Activated T-helper 1 cell treated with Interleukin-2 at 50 U/mL for 16 hours (primary cell): Measurements from ENCODE around the gene CREBL2.
"Not testable (repeated sequence)": the region's sequence is repeated elsewhere in the genome, so short reads cannot be mapped to it uniquely, and the experiment has no call there.

ENCODE experiments used
- DNase-seq: peaks from one replicate; pipeline ENCODE4 v3.0.0-alpha.2; 2020; ENCODE audit warnings: low read depth

Gene CREBL2

DNA sequence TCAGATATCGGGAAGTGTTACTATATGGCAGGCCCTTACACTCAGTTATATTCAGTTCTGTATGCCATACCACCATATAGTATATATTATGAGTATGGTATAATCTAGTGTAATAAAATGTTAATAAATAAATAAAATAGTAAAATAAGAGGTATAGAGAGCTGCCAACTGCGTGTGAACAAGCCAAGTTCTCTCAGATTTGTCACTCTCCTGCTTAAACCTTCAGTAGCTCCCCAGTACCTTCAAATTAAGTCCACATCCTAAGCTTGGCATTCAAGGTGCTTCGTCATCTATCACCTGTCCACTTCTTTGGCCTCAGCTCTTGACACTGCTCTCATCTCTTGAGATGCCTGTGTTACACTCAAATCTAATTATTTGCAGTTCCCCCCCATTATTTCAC, 12.8 kb upstream of the CREBL2 start:
- DNase-seq = no peak

- no peak for DNase-seq
Observed at GRCh38 chr12:12599750-12600643, 11.7 kb upstream of the CREBL2 start.

GRCh38 chr12:12600659-12601058, 11.0 kb upstream of the CREBL2 start:
- DNase-seq = no peak

- no peak for DNase-seq
Observed at GRCh38 chr12:12604740-12605139, 6.9 kb upstream of the CREBL2 start.

DNA sequence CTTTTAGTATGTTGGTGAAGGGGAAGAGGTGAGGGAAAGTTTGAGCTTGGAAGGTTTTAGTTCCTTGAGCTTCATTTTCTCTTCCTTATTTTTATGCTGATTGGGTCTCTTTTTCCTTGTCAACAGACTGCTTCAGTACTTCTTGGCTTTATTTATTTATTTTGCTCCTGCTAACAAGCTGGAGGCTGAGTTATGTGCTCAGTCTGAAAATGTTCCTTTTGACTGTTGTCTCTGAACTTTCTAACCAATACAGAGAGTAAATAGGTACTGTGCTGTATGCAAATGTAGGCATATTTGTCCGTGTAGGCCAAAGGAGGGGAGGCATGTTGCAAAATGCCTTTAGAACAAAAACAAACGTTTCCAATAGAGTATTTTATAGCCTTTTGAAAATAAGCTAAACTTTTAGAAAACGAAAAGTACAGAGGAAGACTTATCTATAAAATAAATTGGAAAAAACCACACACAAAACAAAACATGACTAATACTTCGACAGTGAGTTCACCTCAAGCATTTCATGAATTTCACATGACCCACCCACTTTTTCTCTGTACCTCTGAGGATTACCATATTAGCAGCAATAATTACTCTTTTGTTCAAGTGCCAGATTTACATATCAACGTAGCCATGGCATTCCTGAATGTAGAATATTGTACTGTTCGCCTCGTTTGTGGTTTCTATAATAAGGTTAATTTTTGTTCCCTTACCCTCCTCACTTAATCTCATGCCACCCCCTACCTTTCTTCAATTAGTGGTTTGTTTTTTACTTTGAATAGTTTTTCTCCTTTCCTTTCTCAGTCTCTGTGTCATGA, 4.7 kb upstream of the CREBL2 start:
- DNase-seq = no peak

GRCh38 chr12:12608557-12608957, 3.1 kb upstream of the CREBL2 start:
- no peak for DNase-seq

GRCh38 chr12:12609692-12610091, 2.0 kb upstream of the CREBL2 start:
- DNase-seq = no peak

DNA sequence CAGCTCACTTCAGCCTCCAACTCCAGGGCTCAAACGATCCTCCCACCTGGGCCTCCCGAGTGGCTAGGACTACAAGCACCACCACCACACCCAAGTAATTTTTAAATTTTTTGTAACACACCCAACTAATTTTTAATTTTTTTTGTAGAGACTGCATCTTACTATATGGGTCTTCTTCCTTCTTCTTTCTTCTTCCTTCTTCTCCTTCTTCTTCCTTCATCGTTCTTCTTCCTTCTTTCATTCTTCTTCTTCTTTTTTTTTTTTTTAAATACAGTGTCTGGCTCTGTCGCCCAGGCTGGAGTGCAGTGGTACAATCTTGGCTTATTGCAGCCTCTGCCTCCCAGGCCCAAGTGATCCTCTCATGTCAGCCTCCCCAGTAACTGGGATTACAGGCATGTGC, 965 bp upstream of the CREBL2 start:
- no peak for DNase-seq

DNA sequence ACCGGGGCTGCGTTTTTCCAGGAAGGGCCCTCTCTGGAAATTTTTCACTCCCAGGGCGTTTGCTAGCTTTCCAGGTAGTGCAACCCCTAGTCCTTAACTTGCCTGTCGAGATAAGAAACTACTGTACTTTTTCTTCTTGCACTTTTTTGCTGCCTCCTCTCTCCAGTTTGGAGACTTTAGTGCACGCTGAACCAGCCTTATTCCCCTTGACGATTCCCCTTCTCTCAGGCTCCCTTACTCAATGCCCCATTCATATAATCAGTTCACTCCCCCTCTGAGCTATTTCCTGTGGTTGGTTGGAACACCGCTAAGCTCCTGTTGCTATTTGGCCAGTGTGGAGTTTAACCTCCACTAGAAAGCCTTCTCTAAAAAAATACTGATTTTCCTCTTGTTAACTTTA, 682 bp downstream of the CREBL2 start:
- DNase-seq = no peak

GRCh38 chr12:12613344-12613743, 1.7 kb downstream of the CREBL2 start:
- DNase-seq = no peak

GRCh38 chr12:12614342-12614741, 2.7 kb downstream of the CREBL2 start:
- no peak for DNase-seq

GRCh38 chr12:12616512-12617310, 5.0 kb downstream of the CREBL2 start:
- no peak for DNase-seq

- not testable (repeated sequence) for DNase-seq
Observed at GRCh38 chr12:12618064-12618463, 6.4 kb downstream of the CREBL2 start.

GRCh38 chr12:12620730-12621315, 9.1 kb downstream of the CREBL2 start:
- no peak for DNase-seq

DNA sequence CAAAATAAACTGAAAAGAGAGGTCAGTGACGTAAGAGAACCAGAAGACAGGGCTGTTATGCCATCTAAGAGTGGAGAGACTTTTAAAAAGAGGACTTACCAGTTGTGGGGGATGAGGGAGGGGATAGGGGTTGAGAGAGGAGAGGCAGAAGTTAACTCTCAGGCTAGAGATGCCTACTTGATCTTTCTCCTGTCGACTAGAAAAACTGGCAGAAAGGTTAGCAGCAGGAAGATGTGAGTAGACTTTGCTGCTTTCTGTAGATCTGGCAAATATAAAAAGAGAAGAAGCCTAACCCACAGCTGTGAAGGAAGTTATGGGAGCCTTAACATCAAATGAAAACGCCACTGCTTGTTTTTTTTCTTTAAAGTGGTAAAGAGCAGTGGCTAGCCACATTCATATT, 10.7 kb downstream of the CREBL2 start:
- no peak for DNase-seq

- DNase-seq = no peak
Observed at GRCh38 chr12:12624498-12624992, 12.9 kb downstream of the CREBL2 start.

DNA sequence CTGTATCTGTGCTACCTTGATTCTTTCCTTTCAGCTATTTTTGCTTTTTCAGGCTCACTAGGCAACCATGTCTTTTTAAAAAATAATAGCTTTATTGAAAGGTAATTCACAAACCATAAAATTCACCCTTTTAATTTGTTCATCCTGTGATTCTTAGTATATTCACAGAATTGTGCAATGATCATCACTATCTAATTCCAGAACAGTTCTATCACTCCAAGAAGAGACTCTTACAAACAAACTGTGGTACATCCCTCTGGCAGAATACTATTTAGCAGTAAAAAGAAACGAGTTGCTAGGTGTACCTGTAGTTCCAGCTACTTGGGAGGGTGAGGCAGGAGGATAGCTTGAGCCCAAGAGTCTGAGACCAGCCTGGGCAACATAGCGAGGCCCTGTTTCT, 14.8 kb downstream of the CREBL2 start:
- DNase-seq = no peak

DNA sequence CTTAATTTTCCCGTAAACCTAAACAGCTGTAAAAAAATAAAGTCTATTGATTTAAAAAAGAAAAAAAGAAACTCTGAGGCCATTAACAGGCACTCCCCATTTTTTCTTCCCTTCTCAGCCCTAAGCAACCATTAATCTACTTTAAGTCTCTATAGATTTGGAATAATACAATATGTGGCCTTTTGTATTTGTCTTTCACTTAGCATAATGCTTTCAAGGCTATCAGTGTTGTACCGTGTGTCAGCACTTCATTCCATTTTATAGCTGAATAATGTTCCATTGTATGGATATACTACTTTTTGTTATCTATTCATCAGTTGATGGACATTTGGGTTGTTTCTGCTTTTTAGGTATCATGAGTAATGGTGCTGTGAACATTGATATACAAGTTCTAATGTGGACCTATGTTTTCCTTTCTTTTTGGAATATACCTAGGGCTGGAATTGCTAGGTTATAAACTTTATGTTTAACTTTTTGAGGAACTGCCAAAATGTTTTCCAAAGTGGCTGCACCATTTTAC, 15.7 kb downstream of the CREBL2 start:
- no peak for DNase-seq

GRCh38 chr12:12628013-12628412, 16.3 kb downstream of the CREBL2 start:
- no peak for DNase-seq

DNA sequence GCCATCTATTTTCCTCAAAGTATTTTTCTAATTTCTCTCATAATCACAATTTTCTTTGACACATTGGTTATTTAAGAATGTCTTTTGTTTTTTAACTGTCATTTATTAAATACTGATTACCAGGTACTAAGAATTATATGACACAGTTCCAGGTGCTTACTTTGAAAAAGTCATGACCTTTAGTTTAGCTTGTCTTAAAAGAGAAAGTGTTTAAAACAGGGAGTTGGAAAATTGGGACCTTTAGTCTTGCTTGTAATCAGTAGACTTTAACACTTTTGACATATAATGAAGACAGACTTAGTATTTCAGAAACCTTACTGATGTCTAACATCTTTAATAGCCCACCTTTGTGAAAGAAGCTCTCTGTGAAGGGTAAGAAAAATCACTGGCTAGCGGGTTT, 19.2 kb downstream of the CREBL2 start:
- DNase-seq = no peak

DNA sequence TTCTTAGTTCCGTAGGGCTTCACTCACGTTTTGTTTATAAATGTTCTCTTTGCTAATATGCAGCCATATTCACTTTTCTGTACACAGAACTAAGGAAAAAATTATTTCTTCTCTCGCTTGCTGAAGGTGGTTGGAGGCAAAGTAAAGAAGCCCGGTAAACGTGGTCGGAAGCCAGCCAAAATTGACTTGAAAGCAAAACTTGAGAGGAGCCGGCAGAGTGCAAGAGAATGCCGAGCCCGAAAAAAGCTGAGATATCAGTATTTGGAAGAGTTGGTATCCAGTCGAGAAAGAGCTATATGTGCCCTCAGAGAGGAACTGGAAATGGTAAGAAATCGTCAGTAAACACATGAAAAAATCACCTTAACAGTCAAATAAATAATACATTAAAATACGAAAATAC, 24.0 kb downstream of the CREBL2 start:
- DNase-seq = no peak

DNA sequence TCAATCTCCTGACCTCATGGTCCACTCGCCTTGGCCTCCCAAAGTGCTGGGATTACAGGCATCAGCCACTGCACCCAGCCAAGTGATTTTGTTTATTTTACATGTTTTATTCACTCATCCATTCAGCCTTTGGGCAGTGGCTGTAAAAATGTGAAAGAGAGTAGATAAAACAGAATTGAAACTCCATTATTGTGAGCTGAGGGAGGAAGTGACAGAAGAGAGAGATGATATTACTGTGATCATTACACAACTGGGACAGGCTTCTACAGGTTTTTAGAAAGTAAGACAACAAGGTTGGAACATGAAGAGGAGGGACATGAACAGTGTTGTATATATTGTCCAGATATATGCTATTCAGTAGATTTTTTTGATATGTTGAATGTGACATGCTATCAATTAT, 25.0 kb downstream of the CREBL2 start:
- DNase-seq = no peak
